Erythroblast (primary cell): ENCODE data around the gene PIGZ.

Experiments
- GATA1 ChIP-seq: IDR thresholded peaks from 2 replicates; pipeline ENCODE4 v1.6.1; 2011; ENCODE audit warnings: low read depth, mild to moderate bottlenecking, control low read depth, low read length, moderate library complexity
- POLR2A ChIP-seq: IDR thresholded peaks from 2 replicates; pipeline ENCODE4 v1.6.1; 2011; ENCODE audit warnings: mild to moderate bottlenecking, low read length

DNA sequence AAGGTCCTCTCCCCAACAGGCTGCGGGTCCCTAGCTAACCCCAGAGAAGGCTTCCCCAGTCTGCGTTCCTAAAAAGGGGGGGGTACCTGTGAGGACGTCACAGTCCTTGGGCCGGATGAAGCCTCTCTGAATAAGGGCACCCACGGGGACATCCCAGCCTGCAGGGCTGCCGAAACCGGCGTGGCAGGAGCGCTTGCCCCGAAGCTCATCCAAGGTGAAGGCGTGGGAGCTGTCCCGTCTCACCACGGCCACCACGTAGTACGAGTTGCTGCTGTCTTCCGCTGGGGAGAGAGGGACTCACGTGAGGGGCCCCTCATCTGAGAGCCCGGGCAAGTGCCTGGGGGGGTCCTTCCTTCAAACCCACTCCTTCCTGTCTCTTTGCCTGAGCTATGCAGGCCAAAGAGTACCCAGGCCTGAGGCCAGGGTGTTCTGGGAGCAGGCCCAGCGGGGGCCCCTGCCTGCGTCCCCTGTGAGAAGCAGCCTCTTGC lies 40.9 kb upstream of the PIGZ start:
- TF ChIP-seq POLR2A: no peak
- no peak for TF ChIP-seq GATA1
